DMS153 treated with DMSO at 0.1 percent for 48 hours (cell line): Measurements from ENCODE around the gene MGAT5.

Source experiments
- DNase-seq: peaks from one replicate; lab custom pipeline; 2025; ENCODE audit not compliant: unreplicated experiment; lab: John Stamatoyannopoulos, UW

The MGAT5 gene

GRCh38 chr2:134253804-134254203 lies at the start of gene MGAT5:
Gene MGAT5 (plus strand): TSS chr2:134254072. CDS start chr2:134254404, 332 bp downstream.
- peak; percentile 69 for DNase-seq

- DNase-seq, result no peak
These were observed 48.8 kb upstream of the MGAT5 start for GRCh38 chr2:134205087-134205486.

- DNase-seq, result no peak
These were observed 47.8 kb upstream of the MGAT5 start for GRCh38 chr2:134206031-134206430.

DNA sequence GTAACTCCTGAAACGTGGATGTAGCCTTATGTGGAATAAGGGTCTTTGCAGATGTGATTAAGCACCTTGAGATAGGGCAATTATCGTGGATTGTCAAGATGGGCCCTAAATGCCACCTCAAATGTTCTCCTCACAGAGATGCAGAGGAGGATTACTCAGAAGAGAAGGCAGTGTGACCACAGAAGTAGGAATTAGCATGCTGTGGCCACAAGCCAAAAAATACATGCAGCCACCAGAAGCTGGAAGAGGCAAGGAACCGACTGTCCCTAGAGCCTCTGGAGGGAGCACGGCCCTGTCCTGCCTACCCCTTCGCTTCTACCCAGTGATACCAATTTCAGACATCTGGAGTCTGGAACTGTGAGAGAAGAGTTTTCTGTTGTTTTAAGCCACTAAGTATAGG lies 47.3 kb upstream of the MGAT5 start:
- DNase-seq, result no peak

- DNase-seq, result peak; percentile 35
These were observed 46.2 kb upstream of the MGAT5 start for GRCh38 chr2:134207589-134208209.

- DNase-seq, result no peak
These were observed 45.0 kb upstream of the MGAT5 start for GRCh38 chr2:134208825-134209224.

DNA sequence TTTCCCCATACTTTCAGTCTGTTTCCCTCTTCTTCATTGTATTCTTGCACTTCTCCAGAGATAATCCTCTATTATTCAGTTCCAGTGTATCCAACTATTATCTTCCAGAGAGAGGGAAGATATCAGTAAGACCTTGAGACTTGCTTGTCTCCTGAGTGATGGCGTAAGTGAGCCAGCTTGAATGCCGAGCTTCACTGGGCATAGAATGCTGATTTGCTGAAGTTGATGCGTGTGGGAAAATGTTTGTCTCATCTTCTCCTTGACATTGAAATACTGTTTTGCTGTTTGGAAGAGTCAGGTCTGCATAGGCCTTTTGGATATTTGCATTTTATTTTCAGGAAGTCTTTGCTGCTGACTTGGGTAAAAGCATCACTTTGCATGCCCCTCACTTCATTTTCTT lies 41.1 kb upstream of the MGAT5 start:
- no peak for DNase-seq

DNA sequence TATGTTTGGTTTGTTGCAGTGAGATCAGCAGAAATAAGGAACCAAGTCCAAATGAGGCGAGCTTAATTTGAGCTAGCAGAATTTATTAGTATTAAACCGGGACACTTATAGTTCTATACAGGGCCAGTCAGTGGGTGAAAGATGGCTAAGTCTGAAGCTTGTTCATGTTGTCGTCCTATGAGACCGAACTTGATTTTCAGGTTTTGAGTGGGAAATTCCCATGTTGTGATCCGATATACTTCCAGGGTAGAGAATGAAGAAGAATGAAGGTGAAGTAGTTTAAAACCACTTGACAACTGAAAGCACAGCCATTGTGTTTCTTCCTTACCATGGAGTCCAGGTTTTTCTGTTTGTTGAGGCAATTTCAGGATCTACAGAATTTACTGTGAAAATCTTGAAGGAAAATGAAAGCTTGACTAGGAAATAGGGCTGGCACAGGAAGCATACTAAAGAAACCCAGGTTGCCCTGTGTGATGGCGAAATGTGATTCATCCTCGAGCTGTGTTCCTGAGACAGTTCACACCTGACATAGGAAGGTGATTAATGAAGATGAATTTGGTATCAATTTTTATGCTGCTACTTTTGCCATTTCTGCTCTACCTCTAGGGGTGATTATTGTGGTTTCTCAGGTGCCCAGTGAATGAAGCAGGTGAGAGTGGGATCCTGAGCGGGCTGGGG lies 37.6 kb upstream of the MGAT5 start:
- DNase-seq, result no peak

DNA sequence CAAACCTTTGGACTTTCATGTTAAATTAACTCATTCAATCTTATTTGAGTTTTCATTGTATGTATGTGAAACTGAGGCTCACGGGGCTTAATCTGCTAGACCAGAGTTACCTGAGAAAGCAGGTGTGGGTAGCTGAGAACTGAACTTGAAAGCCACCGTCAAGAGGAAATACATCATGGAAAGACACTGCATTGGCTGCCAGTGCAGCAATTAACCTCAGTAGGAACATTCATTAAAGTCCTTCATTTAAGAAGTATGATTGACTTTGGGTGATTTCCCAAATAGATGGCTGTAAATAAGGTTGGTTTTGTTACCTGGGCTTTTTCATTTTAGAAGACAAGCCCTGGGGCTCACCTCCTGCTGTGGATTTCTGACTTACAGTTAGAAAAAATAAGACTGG lies 36.5 kb upstream of the MGAT5 start:
- no peak for DNase-seq

DNA sequence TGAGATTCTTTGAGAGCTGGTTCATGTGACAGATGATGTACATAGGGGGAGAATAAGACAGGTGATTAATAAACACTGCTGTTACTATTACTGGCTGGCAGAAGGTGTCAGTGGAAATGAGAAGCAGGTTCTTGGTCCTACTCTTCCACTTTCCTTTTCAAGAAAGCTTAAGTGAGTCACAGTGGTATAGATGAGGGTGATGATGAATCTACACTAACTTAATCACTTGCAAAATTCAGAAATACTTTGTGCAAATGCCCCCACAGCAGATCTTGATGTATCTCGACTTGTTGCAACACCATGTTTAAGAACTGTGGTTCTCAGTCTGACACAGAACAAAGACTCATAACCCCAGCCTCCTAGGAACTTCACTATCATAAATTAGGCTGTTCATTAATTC lies 35.9 kb upstream of the MGAT5 start:
- DNase-seq, result no peak

- DNase-seq, result no peak
These were observed 35.5 kb upstream of the MGAT5 start for GRCh38 chr2:134218414-134218813.

GRCh38 chr2:134218930-134219658 lies 34.8 kb upstream of the MGAT5 start:
- DNase-seq, result no peak

GRCh38 chr2:134220344-134220974 lies 33.4 kb upstream of the MGAT5 start:
- no peak for DNase-seq

- DNase-seq, result no peak
These were observed 29.9 kb upstream of the MGAT5 start for GRCh38 chr2:134224005-134224404.

DNA sequence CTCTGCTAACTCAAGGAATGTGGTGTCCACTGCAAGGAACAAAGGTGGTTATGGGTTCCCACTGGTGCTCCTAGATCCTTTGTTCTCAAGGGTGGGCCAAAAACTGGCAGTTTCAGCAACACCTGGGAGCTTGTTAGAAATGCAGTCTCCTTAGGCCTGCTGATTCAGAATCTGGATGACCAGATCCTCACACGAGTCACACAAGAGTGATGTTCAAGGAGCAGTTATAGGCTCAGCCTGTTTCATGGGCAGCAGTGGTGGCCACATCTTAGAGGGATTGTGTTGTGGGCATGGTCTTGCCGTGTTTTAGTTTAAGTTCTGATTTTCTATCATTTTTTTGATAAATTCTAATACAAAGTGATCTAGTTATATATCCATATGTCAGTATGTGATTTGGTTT lies 28.7 kb upstream of the MGAT5 start:
- no peak for DNase-seq

- DNase-seq, result no peak
These were observed 28.0 kb upstream of the MGAT5 start for GRCh38 chr2:134225841-134226240.

DNA sequence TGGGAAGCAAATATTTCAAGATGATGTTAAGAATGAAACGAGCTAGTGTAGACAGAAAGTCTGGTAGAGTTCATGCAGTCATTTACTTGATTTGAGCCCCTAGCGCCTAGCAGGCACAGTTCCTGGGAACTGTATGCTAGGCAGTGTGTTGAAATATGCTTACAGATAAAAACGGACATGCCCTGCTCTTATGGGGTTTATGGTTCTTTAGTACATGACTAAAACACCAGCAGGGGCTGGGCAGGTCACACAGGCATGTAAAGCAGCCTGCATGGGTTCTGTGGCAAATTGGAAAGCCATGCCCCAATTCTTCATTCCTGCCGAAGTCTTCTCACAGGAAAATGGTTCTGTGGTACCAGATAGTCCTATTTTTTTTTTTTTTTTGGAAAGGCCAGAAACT lies 27.3 kb upstream of the MGAT5 start:
- DNase-seq, result no peak

DNA sequence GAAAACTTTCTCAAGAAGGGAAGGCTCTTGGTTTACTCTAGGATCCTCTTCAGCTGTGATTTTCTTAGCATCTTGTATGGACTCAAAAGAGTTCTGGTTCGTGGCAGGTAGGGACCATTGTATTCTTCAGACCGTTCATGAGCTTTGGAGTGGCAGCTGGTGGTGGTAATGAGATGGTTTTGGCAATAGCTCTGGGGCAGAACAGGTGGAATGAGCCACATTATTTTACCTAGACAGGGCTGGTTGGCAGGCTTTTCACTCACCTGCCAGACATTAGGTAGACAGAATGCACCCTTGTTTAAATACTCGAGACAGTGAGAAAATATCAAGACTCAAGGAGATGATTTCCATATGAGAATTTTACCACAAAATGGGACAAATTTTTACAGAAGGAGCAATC lies 26.2 kb upstream of the MGAT5 start:
- DNase-seq, result no peak

- no peak for DNase-seq
These were observed 25.4 kb upstream of the MGAT5 start for GRCh38 chr2:134228493-134228903.

GRCh38 chr2:134229540-134229939 lies 24.3 kb upstream of the MGAT5 start:
- DNase-seq, result no peak

- no peak for DNase-seq
These were observed 23.0 kb upstream of the MGAT5 start for GRCh38 chr2:134230885-134231284.
